HG02798 (cell line): Measurements from ENCODE around the gene LGR5.

Experiments
- ATAC-seq: cut with Tn5 transposase; IDR thresholded peaks from one replicate; pipeline ENCODE4 v1.9.1; 2021; ENCODE audit warnings: mild to moderate bottlenecking; ENCODE audit not compliant: unreplicated experiment, poor library complexity

LGR5 gene

GRCh38 chr12:71587012-71587411 lies 147.4 kb downstream of the LGR5 start:
- no peak for ATAC-seq

- ATAC-seq, result no peak
Measured at GRCh38 chr12:71589478-71589881, 149.9 kb downstream of the LGR5 start.

GRCh38 chr12:71591601-71592000 lies 152.0 kb downstream of the LGR5 start:
- no peak for ATAC-seq

- no peak for ATAC-seq
Measured at GRCh38 chr12:71592841-71593240, 153.2 kb downstream of the LGR5 start.

- no peak for ATAC-seq
Measured at GRCh38 chr12:71594214-71594948, 154.8 kb downstream of the LGR5 start.

GRCh38 chr12:71599210-71599609 lies 159.6 kb downstream of the LGR5 start:
- no peak for ATAC-seq

- ATAC-seq, result no peak
Measured at GRCh38 chr12:71601546-71601945, 161.9 kb downstream of the LGR5 start.

GRCh38 chr12:71602761-71603577 lies 163.4 kb downstream of the LGR5 start:
- no peak for ATAC-seq

- ATAC-seq, result no peak
Measured at GRCh38 chr12:71605039-71605438, 165.4 kb downstream of the LGR5 start.

- ATAC-seq, result no peak
Measured at GRCh38 chr12:71607494-71608330, 168.1 kb downstream of the LGR5 start.

- ATAC-seq, result no peak
Measured at GRCh38 chr12:71610031-71610795, 170.6 kb downstream of the LGR5 start.

GRCh38 chr12:71621938-71622337 lies 182.3 kb downstream of the LGR5 start:
- ATAC-seq, result no peak

GRCh38 chr12:71625476-71625875 lies 185.9 kb downstream of the LGR5 start:
- ATAC-seq, result no peak

GRCh38 chr12:71626098-71626497 lies 186.5 kb downstream of the LGR5 start:
- ATAC-seq, result peak; percentile 71

GRCh38 chr12:71626768-71627167 lies 187.2 kb downstream of the LGR5 start:
- ATAC-seq, result no peak

GRCh38 chr12:71627438-71628002 lies 187.9 kb downstream of the LGR5 start:
- no peak for ATAC-seq
